ENCODE data around the gene DRD5.

DRD5 gene

GRCh38 chr4:9769321-9769720, 12.1 kb upstream of the DRD5 start:
- TF ChIP-seq, protein P1, sequence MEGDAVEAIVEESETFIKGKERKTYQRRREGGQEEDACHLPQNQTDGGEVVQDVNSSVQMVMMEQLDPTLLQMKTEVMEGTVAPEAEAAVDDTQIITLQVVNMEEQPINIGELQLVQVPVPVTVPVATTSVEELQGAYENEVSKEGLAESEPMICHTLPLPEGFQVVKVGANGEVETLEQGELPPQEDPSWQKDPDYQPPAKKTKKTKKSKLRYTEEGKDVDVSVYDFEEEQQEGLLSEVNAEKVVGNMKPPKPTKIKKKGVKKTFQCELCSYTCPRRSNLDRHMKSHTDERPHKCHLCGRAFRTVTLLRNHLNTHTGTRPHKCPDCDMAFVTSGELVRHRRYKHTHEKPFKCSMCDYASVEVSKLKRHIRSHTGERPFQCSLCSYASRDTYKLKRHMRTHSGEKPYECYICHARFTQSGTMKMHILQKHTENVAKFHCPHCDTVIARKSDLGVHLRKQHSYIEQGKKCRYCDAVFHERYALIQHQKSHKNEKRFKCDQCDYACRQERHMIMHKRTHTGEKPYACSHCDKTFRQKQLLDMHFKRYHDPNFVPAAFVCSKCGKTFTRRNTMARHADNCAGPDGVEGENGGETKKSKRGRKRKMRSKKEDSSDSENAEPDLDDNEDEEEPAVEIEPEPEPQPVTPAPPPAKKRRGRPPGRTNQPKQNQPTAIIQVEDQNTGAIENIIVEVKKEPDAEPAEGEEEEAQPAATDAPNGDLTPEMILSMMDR (IDR thresholded peaks at IDR 0.05): no peak

GRCh38 chr4:9771034-9771433, 10.4 kb upstream of the DRD5 start:
- TF ChIP-seq, protein P1 (IDR thresholded peaks at IDR 0.05): no peak

- TF ChIP-seq, protein P1 (IDR thresholded peaks at IDR 0.05): no peak
Observed at GRCh38 chr4:9773471-9773870, 8.0 kb upstream of the DRD5 start.

DNA sequence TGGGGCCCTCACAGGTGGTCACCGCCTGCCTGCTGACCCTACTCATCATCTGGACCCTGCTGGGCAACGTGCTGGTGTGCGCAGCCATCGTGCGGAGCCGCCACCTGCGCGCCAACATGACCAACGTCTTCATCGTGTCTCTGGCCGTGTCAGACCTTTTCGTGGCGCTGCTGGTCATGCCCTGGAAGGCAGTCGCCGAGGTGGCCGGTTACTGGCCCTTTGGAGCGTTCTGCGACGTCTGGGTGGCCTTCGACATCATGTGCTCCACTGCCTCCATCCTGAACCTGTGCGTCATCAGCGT, 652 bp downstream of the DRD5 start:
- TF ChIP-seq, protein P1 (IDR thresholded peaks at IDR 0.05): no peak

DNA sequence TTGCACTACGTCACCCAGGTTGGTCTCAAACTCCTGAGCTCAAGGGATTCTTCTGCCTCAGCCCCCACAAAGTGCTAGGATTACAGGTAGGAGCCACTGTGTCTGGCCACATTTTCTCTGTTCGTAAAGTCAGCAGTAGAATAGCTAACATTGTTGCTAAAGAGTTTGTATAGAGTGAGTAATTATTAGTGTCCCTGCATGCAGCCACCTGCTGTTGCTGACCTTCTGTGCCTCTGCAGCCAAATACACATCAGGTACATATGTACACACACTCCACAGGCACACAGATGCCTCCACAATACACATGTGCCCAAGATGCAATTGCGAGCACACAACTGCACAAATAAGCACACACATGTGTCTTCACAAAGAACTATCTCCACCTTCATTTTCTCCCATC, 10.9 kb downstream of the DRD5 start:
- TF ChIP-seq, protein P1 (IDR thresholded peaks at IDR 0.05): no peak

DNA sequence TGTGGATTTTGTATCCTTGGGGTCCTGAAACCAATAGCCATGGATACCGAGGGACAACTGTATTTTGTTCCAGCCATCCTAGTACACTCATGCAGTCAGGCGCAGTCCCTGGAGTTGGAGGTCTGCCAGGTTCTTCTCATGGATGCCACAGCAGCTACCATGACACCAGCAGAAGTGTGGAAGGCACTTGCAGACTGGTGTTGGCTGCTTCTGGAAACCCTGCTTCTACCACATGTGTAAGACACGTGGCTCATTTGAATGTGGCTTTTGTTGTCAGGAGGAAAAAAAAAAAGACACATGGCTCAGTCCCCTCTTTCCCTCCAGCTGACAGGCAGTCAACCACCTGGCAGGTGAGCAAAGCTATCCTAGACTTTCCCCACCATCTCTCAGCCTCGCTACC, 19.4 kb downstream of the DRD5 start:
- TF ChIP-seq, protein P1 (IDR thresholded peaks at IDR 0.05): no peak

DNA sequence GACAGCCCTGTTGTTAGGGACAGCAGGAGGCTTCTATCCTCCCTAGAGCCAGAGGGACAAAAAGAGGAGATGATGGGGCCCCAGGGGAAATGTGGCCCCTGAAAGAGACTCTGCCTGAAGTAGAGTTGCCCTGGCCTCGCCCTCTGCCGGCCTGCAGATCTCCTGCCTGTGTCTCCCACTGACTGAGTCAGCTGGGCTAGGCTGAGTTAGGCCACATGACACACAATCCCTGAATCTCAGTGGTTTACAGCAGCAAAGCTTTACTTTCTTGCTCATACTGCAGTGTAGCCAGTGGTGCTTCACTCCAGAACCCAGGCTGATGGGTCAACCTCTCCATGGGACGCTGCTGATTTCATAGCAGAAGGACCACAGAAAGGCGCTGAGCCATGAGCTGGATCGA, 23.5 kb downstream of the DRD5 start:
- TF ChIP-seq, protein P1 (IDR thresholded peaks at IDR 0.05): no peak

- TF ChIP-seq, protein P1 (IDR thresholded peaks at IDR 0.05): no peak
Observed at GRCh38 chr4:9808077-9808476, 26.6 kb downstream of the DRD5 start.

All from LNCAP (cell line).